NOMO-1 treated with DMSO at 0.1 percent for 48 hours (cell line): Measurements from ENCODE around the gene FAM53B.
"Not testable (repeated sequence)": the region's sequence is repeated elsewhere in the genome, so short reads cannot be mapped to it uniquely, and the experiment has no call there.

ENCODE experiments used
- DNase-seq: peaks from one replicate; lab custom pipeline; 2025; ENCODE audit not compliant: unreplicated experiment; lab: John Stamatoyannopoulos, UW

Gene FAM53B

GRCh38 chr10:124600051-124600880 is 143.9 kb downstream of the FAM53B start:
- no peak for DNase-seq

DNA sequence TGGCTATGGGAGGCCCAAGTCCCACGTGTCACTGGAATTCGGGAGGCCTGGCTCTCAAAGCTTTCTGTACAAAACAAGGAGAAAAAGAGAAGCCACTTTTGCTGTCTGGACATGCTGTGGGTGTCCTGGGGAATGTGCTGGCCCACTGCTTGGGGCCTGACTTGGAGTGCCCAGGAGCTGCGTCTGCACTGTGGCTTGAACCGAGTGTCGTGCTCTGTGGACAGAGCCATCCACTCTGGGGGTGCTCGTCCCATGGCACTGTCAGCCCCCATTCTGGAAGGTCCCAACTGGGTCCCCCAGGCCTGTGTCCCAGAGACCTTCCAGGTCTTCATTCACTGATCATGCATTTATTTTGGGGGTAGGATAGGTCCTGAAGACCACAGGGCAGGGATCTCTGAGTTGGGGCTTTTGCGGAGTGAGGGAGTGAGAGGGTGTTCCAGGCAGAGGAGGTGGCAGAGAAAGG is 144.6 kb downstream of the FAM53B start:
- DNase-seq = no peak

DNA sequence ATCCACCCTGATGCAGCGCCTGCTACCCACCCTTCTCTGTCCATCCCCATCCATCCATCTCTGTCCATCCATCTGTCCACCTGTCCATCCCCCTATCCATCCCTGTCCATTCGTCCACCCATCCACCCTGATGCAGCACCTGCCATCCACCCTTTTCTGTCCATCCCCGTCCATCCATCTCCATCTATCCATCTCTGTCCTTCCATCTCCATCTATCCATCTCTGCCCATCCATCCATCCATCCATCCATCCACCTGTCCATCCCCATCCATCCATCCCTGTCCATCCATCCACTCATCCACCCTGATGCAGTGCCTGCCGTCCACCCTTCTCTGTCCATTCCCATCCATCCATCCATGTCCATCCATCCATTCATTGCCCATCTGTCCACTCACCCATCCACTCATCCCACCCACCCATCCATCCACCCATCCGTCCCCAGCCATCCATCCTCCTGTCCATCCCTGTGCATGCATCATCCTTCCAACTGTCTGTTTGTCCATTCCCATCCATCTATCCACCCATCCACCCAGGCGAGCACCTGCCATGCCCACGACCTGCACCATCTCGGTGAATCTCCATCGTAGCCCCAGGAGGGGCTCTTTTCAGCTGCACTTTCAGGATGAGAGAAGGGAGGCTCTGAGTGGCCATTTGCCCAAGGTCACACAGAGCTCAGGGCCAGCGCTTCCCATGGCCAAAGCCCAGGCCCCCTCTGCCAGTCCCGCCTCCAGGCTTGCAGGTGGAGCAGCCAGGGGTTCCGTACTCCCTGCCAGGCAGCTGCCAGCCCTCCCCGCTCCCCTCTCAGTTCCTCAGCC is 145.2 kb downstream of the FAM53B start:
- DNase-seq = no peak

GRCh38 chr10:124598196-124598595 is 146.0 kb downstream of the FAM53B start:
- DNase-seq = no peak

DNA sequence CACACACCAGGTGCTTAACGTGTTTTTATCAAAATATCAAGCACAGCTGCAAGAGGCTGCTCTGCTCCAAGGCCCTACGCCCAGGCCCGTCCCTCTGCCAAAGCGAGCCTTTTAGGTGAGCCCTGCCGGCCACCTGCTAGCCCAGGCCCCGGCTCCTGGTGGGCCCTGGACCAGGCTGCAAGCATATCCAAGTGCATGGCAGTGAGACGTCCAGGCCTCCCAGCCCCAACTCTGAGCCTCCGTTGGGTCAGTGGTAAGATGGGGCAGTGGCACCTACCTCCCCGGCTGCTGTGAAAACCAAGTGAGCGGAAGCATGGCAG is 146.4 kb downstream of the FAM53B start:
- DNase-seq = no peak

DNA sequence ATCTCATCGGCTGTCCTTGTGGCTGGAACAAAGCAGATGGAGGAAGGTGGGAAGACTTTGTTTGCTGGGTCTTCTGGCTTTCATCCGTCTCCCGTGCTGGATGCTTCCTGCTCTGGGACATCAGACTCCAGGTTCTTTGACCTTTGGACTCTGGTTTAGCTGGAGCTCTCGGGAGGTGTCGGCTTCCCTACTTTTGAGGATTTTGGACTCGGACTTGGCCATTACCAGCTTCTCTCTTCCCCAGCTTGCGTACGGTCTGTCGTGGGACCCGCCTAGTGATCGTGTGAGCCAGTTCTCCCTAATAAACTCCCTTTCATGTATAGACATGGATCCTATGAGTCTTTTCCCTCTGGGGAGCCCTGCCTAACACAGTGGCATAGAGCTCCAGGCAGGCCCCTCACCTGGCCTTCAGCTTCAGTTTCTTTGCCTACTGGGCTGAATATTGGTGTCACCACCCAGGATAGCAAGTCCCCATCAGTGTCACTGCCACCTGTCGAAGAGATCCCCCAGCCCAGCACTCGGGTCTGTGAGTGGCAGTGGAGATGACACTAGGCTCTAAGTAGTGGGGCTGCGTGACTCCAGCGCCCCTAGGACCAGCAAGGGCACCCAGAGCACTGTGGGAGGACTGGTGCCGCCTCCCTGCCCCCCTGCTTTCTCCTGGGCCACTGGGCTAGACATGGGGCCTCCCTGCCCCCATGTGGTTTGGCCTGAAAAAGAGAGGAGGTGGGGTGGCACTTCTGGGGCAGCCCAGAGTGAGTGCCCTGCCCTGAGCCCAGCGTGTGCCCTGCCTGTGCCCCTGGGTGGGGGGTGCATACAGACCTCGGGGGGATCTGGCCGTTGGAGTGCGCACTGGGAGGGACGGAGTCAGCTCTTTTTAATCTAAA is 147.0 kb downstream of the FAM53B start:
- DNase-seq = no peak

- no peak for DNase-seq
Measured at GRCh38 chr10:124596116-124596785, 147.9 kb downstream of the FAM53B start.

DNA sequence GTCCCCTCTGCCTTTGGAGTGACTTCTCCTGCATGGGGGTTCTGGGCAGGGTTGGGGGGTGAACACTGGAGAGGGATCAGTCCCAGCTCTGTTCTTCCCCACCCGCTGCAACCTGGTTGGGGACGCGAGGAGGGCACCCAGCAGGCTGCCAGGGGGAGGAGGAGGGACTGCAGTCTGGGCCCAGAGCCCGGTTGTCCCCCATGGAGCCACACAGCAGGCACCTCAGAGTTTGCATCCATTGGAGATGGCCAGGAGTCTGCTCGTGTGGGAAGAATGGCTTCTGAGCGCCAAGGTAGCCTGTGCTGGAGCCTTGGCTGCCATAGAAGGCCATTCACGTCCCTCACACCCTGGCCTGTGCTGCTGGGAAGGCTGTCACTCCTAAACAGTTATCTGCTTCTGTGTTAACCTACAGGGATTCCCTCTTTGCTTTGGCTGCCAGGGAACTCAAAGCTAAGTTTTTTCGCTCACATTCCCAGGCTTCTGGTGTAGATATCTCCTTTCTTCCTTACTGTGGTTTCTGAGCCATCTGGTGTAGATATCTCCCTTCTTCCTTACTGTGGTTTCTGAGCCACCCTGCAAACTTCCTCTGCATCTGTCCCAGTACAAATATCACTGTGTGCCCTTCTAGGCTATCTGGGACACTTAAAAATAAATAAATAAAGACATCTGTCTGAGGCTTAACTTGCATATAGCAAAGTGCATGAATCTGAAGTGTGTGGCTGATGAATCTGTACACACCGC is 148.9 kb downstream of the FAM53B start:
- no peak for DNase-seq

DNA sequence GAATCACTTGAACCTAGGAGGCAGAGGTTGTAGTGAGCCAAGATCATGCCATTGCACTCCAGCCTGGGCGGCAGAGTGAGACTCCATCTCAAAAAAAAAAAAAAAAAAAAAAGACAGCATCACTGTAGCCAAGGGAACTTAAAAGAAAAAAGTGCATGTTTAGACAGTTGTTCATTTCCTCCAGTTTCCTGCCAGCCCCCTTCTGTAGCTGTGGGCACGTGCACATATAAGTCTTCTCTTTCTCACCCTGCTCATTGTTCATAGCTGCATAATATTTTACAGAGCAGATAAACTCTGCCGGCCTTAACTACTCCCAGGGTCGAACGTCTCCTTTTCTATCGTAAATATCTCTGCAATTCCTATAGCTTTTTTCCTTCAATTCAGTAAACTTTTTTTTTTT is 149.9 kb downstream of the FAM53B start:
- DNase-seq = no peak

DNA sequence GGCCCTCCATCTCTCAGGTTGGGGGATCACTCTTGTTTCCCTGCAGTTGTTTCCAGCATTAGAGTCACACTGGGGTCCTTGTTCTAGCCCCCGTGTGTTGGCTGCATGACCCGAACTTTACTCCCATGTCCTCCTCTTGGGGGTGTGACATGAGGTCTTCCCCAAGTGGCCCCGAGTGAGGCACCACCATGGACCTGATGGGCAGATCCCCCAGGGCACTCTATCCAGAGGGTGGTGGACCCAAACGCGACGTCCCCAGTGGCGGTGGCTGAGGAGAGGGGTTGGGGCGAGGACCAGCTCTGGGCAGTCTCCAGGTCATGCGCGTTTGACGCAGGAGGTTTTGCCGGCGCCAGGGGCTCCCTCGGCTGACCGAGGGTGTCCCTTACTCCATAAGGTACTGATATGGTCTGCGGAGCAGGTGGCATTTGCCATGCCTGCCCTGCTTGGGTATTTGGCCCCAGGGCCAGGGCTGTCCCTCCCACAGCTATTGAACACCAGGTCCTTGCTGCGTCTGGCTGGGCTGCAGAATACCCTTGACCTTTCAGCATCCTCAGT is 150.7 kb downstream of the FAM53B start:
- DNase-seq = no peak

- DNase-seq = no peak
Measured at GRCh38 chr10:124592736-124593430, 151.3 kb downstream of the FAM53B start.

GRCh38 chr10:124592101-124592500 is 152.1 kb downstream of the FAM53B start:
- DNase-seq = no peak

- DNase-seq = no peak
Measured at GRCh38 chr10:124591123-124591495, 153.1 kb downstream of the FAM53B start.

DNA sequence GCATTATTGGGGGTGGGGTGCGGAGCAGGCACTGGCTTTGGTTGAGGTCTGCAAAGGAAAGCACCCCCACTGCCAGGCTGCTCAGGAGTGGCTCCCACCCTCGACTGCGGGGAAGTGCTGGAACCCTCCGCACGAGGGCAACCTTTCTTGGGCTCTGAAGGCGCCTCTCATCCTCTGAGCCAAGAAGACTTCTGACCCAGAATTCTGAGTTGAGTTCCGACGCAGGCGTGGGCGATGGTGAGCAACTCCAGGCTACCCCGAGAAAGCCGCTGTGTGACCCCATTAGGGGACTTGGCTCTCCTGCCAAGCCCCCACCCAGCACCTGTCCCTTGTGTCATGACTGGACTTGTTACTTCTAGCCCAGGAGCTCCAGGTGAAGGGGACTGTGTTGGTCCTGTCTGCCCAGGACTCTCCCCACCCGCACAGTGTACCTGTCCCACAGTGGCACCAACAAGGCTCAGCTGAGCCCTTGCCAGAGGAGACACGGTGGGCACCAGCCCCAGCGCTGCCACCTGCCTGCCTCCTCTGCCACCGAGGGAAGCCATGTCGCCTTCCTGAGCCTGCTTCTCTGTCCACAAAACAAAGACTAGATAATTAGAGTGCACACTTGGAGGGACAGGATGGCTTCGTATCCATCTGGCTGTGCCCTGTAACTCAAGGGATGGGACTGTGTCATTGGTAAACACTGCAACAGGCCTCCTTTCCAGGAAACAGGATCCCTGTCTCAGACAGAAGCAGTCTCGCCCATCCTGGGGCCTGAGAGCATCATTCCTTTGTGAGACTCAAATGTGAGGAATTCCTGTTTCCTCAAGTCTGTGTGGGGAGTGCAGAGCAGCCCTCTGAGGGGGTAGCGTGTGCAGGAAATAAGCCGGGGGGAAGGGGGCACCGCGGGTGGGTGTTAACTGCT is 153.7 kb downstream of the FAM53B start:
- DNase-seq = no peak

DNA sequence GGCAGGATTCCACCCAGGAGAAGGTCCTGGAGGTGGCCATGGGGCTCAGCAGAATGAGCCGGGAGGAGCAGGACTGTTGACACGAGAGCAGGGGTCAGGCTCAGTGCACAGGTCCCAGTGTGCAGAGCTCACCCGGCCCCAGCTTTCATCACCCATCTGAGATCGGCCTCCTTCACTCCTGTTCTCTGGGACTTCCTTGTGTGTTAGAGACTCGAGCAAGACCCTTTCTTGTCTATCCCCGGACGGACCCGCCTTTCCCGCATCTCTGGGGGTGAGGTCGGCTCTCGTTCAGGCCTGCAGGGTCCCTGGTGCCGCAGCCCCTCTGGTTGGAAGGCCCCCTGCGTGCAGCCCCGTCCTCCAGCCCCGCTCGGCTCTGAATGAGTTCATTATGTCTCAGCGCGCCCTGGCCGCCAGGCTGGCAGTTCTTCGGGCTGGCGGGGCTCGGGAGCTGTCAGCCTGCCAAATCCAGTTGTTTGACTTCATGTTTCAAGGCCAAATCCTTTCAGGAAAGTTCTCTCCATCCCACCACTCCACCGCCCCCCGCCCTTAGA is 154.6 kb downstream of the FAM53B start:
- DNase-seq = no peak

DNA sequence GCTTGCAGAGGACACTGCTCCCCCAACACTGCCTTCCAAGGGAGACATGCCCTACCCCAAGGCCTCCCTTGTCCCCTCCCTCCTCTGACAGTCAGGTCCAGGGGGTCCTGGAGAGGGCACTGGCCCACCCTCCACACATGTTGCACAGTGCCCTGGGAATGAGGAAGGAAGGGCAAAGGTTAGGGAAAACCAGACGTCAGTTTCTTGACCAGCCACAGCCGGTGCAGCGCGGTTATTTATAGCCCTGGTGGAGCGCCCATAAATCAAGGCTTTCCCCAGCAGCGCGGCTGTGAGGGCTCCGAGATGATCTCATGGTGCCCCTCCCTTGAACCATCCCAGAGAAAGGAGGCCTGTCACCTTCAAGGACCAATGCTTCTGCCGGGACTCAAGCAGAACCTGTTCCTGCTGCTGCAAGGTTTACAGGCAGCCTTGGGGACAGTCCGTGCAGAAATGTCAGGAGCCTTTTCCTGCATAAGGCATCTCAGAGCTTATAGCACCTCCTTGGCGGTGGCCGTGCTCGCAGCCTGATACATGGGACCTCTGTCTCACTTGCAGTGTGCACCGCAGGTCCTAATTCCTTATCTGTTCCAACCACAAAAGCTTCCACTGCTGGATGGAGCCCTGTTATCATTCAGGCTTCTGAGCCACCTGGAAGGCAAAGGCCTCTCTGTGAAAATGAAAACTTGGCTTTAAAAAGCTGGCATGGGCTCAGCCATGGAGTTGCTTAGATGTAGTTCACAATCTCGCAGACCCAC is 155.3 kb downstream of the FAM53B start:
- peak; percentile 67 for DNase-seq

- not testable (repeated sequence) for DNase-seq
Measured at GRCh38 chr10:124588341-124588735, 155.8 kb downstream of the FAM53B start.
